Measurements from ENCODE around the gene TMEM74B. TPM values are rescaled to one million over a fixed set of nuclear protein-coding genes. Genes with fewer than 3 reads are reported as not detected.

TMEM74B gene
- total and polyA plus RNA-seq, 9 donors, result 2.2 to 6.6 (median 3.6) TPM

GRCh38 chr20:1182106-1182505 lies 2.7 kb downstream of the TMEM74B start:
- Histone ChIP-seq H3K27me3 (ENCODE audit: control insufficient read depth, insufficient read depth, low read length) (peaks cover 39% of the 10 kb centered on the region), H3K9me3 (replicated peaks; ENCODE audit: control insufficient read depth, low read depth, low read length) (no peaks in the 10 kb centered on the region), H3K4me1 (ENCODE audit: control insufficient read depth, insufficient read depth, low read length) (peaks cover 4% of the 10 kb centered on the region), H3K4me3 (ENCODE audit: low read length) (no peak overlapping the region), H3K27ac (ENCODE audit: low read length) (no peak overlapping the region), H3K36me3 (ENCODE audit: control insufficient read depth, insufficient read depth, low read length) (no peaks in the 10 kb centered on the region)
- WGBS (ENCODE audit: insufficient coverage), result 33% methylated on average over 4 of the region's 4 CpGs
- no peak for DNase-seq

GRCh38 chr20:1180949-1181348 lies 3.8 kb downstream of the TMEM74B start:
- Histone ChIP-seq H3K27ac (ENCODE audit: low read length) (no peak overlapping the region), H3K36me3 (ENCODE audit: control insufficient read depth, insufficient read depth, low read length) (peaks cover 6% of the 10 kb centered on the region), H3K4me1 (ENCODE audit: control insufficient read depth, insufficient read depth, low read length) (peaks cover 3% of the 10 kb centered on the region), H3K9me3 (replicated peaks; ENCODE audit: control insufficient read depth, low read depth, low read length) (no peaks in the 10 kb centered on the region), H3K27me3 (ENCODE audit: control insufficient read depth, insufficient read depth, low read length) (peaks cover 29% of the 10 kb centered on the region), H3K4me3 (ENCODE audit: low read length) (no peak overlapping the region)
- WGBS (ENCODE audit: insufficient coverage), result 92% methylated on average over 20 of the region's 27 CpGs
- no peak for DNase-seq

- H3K9me3 ChIP-seq (replicated peaks; ENCODE audit: control insufficient read depth, low read depth, low read length), result no peaks in the 10 kb centered on the region
- H3K27ac ChIP-seq (ENCODE audit: low read length), result no peak overlapping the region
- H3K36me3 ChIP-seq (ENCODE audit: control insufficient read depth, insufficient read depth, low read length), result peaks cover 17% of the 10 kb centered on the region
- WGBS (ENCODE audit: insufficient coverage), result 100% methylated on average over 2 of the region's 3 CpGs
- no peaks in the 10 kb centered on the region for H3K4me1 ChIP-seq (ENCODE audit: control insufficient read depth, insufficient read depth, low read length)
- peaks cover 11% of the 10 kb centered on the region for H3K27me3 ChIP-seq (ENCODE audit: control insufficient read depth, insufficient read depth, low read length)
- H3K4me3 ChIP-seq (ENCODE audit: low read length), result no peak overlapping the region
- no peak for DNase-seq
Measured at GRCh38 chr20:1178623-1179022, 6.2 kb downstream of the TMEM74B start.

- no peak overlapping the region for H3K4me3 ChIP-seq (ENCODE audit: low read length)
- no peaks in the 10 kb centered on the region for H3K9me3 ChIP-seq (replicated peaks; ENCODE audit: control insufficient read depth, low read depth, low read length)
- H3K4me1 ChIP-seq (ENCODE audit: control insufficient read depth, insufficient read depth, low read length), result no peaks in the 10 kb centered on the region
- H3K27me3 ChIP-seq (ENCODE audit: control insufficient read depth, insufficient read depth, low read length), result peaks cover 8% of the 10 kb centered on the region
- no CpG with 5 or more reads among the region's 3 CpGs for WGBS (ENCODE audit: insufficient coverage)
- H3K36me3 ChIP-seq (ENCODE audit: control insufficient read depth, insufficient read depth, low read length), result peaks cover 19% of the 10 kb centered on the region
- DNase-seq, result no peak
- H3K27ac ChIP-seq (ENCODE audit: low read length), result no peak overlapping the region
Measured at GRCh38 chr20:1178103-1178502, 6.7 kb downstream of the TMEM74B start.

GRCh38 chr20:1177680-1178079 lies 7.1 kb downstream of the TMEM74B start:
- 78% methylated on average over 4 of the region's 5 CpGs for WGBS (ENCODE audit: insufficient coverage)
- no peak for DNase-seq
- Histone ChIP-seq H3K36me3 (ENCODE audit: control insufficient read depth, insufficient read depth, low read length) (peaks cover 23% of the 10 kb centered on the region), H3K9me3 (replicated peaks; ENCODE audit: control insufficient read depth, low read depth, low read length) (no peaks in the 10 kb centered on the region), H3K27me3 (ENCODE audit: control insufficient read depth, insufficient read depth, low read length) (peaks cover 6% of the 10 kb centered on the region), H3K27ac (ENCODE audit: low read length) (no peak overlapping the region), H3K4me1 (ENCODE audit: control insufficient read depth, insufficient read depth, low read length) (no peaks in the 10 kb centered on the region), H3K4me3 (ENCODE audit: low read length) (no peak overlapping the region)

GRCh38 chr20:1174787-1175186 lies 10.0 kb downstream of the TMEM74B start:
- peaks cover 46% of the 10 kb centered on the region for H3K36me3 ChIP-seq (ENCODE audit: control insufficient read depth, insufficient read depth, low read length)
- no peaks in the 10 kb centered on the region for H3K27me3 ChIP-seq (ENCODE audit: control insufficient read depth, insufficient read depth, low read length)
- no peaks in the 10 kb centered on the region for H3K4me1 ChIP-seq (ENCODE audit: control insufficient read depth, insufficient read depth, low read length)
- 76% methylated on average over 3 of the region's 8 CpGs for WGBS (ENCODE audit: insufficient coverage)
- DNase-seq, result no peak
- H3K27ac ChIP-seq (ENCODE audit: low read length), result no peak overlapping the region
- H3K9me3 ChIP-seq (replicated peaks; ENCODE audit: control insufficient read depth, low read depth, low read length), result no peaks in the 10 kb centered on the region
- no peak overlapping the region for H3K4me3 ChIP-seq (ENCODE audit: low read length)

GRCh38 chr20:1173698-1174097 lies 11.1 kb downstream of the TMEM74B start:
- H3K36me3 ChIP-seq (ENCODE audit: control insufficient read depth, insufficient read depth, low read length), result peaks cover 57% of the 10 kb centered on the region
- no peaks in the 10 kb centered on the region for H3K4me1 ChIP-seq (ENCODE audit: control insufficient read depth, insufficient read depth, low read length)
- 45% methylated on average over 3 of the region's 4 CpGs for WGBS (ENCODE audit: insufficient coverage)
- no peak for DNase-seq
- H3K27ac ChIP-seq (ENCODE audit: low read length), result no peak overlapping the region
- no peaks in the 10 kb centered on the region for H3K9me3 ChIP-seq (replicated peaks; ENCODE audit: control insufficient read depth, low read depth, low read length)
- no peak overlapping the region for H3K4me3 ChIP-seq (ENCODE audit: low read length)
- no peaks in the 10 kb centered on the region for H3K27me3 ChIP-seq (ENCODE audit: control insufficient read depth, insufficient read depth, low read length)

GRCh38 chr20:1171461-1172093 lies 13.2 kb downstream of the TMEM74B start:
- peaks cover 68% of the 10 kb centered on the region for H3K36me3 ChIP-seq (ENCODE audit: control insufficient read depth, insufficient read depth, low read length)
- no peak overlapping the region for H3K27ac ChIP-seq (ENCODE audit: low read length)
- WGBS (ENCODE audit: insufficient coverage), result 47% methylated on average over 3 of the region's 4 CpGs

GRCh38 chr20:1169224-1169623 lies 15.6 kb downstream of the TMEM74B start:
- H3K27ac ChIP-seq (ENCODE audit: low read length), result no peak overlapping the region
- H3K36me3 ChIP-seq (ENCODE audit: control insufficient read depth, insufficient read depth, low read length), result peaks cover 73% of the 10 kb centered on the region
- 97% methylated on average over 5 of the region's 5 CpGs for WGBS (ENCODE audit: insufficient coverage)

More at GRCh38 chr20:1171461-1172093, 13.2 kb downstream of the TMEM74B start:
- H3K27me3 ChIP-seq (ENCODE audit: control insufficient read depth, insufficient read depth, low read length), result no peaks in the 10 kb centered on the region
- no peaks in the 10 kb centered on the region for H3K4me1 ChIP-seq (ENCODE audit: control insufficient read depth, insufficient read depth, low read length)
- DNase-seq, result peak; percentile 41
- no peak overlapping the region for H3K4me3 ChIP-seq (ENCODE audit: low read length)
- H3K9me3 ChIP-seq (replicated peaks; ENCODE audit: control insufficient read depth, low read depth, low read length), result no peaks in the 10 kb centered on the region

GRCh38 chr20:1166948-1167720 lies 17.6 kb downstream of the TMEM74B start:
- H3K4me3 ChIP-seq (ENCODE audit: low read length), result no peak overlapping the region
- no CpG with 5 or more reads among the region's 1 CpG for WGBS (ENCODE audit: insufficient coverage)
- no peaks in the 10 kb centered on the region for H3K4me1 ChIP-seq (ENCODE audit: control insufficient read depth, insufficient read depth, low read length)
- H3K9me3 ChIP-seq (replicated peaks; ENCODE audit: control insufficient read depth, low read depth, low read length), result no peaks in the 10 kb centered on the region
- H3K27ac ChIP-seq (ENCODE audit: low read length), result no peak overlapping the region
- DNase-seq, result no peak
- no peaks in the 10 kb centered on the region for H3K27me3 ChIP-seq (ENCODE audit: control insufficient read depth, insufficient read depth, low read length)
- H3K36me3 ChIP-seq (ENCODE audit: control insufficient read depth, insufficient read depth, low read length), result peaks cover 80% of the 10 kb centered on the region

More at GRCh38 chr20:1169224-1169623, 15.6 kb downstream of the TMEM74B start:
- Histone ChIP-seq H3K4me1 (ENCODE audit: control insufficient read depth, insufficient read depth, low read length) (no peaks in the 10 kb centered on the region), H3K4me3 (ENCODE audit: low read length) (no peak overlapping the region), H3K27me3 (ENCODE audit: control insufficient read depth, insufficient read depth, low read length) (no peaks in the 10 kb centered on the region), H3K9me3 (replicated peaks; ENCODE audit: control insufficient read depth, low read depth, low read length) (no peaks in the 10 kb centered on the region)
- no peak for DNase-seq
